Measurements from ENCODE around the gene C1QTNF1.

C1QTNF1 gene

GRCh38 chr17:79080349-79080748 is 56.4 kb downstream of the C1QTNF1 start:
- no peak for DNase-seq (ENCODE audit: low read depth in 2 of 2)

DNA sequence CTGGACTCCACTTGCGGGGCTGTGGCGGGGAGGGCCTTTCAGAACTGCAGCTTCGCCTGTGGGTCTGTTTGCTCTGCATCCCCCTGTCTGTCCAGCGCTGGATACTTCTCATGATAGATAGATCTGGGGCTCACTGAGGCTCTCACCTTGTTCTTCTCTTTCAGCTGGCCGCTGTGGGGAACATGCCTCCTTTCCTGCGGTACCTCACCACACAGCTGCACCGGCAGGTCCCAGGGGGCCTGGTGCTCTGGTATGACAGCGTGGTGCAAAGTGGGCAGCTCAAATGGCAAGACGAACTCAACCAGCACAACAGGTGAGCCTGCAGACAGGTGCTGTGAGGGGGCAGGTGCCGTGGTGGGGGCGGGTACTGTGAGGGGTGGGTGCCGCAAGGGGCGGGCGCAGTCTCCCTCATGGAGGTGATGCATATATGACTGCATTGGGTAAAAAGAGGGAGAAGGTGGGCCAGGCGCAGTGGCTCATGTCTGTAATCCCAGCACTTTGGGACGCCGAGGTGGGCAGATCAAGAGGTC is 56.9 kb downstream of the C1QTNF1 start:
- DNase-seq (ENCODE audit: low read depth in 2 of 2), result no peak

DNA sequence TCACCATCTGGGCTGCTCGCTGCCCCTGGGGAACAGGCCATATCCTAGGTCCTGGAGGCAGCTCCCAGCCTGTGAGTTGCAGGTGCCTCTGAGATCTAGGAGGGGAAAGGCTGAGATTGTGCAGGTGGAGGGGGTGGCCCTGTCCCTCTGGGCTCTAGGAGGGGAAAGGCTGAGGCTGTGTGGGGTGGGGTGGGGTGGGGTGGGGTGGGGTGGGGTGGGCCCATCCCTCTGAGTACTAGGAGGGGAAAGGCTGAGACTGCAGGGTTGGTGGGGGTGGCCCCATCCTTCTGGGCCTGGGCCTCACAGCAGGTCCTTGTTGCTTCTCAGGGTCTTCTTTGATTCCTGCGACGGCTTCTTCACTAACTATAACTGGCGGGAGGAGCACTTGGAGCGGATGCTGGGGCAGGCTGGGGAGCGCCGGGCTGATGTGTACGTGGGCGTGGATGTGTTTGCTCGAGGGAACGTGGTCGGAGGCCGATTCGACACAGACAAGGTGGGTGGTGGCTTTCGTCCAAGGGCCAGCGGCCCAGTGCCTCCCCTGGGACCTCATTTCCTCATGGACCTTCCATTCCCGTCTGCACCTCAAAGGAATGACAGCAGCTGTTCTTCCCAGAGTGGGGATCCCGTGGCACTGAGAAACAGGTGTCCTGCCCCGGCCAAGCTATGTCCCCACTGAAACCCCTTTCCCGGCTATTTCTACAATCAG is 57.8 kb downstream of the C1QTNF1 start:
- no peak for DNase-seq (ENCODE audit: low read depth in 2 of 2)

DNA sequence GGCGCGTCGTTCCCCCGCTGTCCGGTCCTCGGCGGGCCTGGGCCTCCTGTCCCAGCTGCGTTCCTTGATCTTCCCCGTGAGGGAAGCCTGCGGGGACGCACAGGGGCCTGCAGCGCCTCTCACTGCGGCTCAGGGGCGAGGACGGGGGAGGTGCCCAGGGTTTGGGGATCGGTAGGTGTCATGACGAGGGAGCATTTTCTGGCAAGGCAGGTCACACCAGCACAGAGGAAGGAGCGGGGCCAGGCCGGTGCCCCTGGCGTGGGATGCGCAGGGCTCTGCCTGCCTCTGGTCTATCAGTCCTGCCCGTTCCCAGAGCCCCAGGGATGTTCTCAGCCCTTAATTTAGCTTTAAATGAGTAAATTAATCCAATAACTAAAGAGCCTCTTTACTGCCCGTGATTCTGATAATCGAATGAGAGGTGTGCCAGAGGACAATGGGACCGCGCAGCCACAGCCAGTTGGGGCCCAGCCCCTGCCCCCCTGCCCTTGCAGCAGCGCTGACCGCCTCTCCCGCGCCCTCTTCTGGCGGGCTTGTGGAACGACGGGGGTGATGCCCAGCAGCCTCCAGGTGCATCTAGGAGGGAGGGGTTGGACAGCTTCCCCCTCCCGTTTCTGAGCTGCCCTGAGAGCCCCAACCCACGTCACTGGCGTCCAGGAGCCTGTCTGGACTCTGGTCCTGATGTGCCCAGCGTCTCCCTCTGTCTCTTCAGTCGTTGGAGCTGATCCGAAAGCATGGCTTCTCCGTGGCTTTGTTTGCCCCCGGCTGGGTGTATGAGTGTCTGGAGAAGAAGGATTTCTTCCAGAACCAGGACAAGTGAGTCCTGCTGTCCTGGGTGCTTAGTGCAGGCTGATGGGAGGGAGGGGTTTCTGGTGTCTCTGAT is 58.6 kb downstream of the C1QTNF1 start:
- DNase-seq (ENCODE audit: low read depth in 2 of 2), result peak; percentile 22 to 25

DNA sequence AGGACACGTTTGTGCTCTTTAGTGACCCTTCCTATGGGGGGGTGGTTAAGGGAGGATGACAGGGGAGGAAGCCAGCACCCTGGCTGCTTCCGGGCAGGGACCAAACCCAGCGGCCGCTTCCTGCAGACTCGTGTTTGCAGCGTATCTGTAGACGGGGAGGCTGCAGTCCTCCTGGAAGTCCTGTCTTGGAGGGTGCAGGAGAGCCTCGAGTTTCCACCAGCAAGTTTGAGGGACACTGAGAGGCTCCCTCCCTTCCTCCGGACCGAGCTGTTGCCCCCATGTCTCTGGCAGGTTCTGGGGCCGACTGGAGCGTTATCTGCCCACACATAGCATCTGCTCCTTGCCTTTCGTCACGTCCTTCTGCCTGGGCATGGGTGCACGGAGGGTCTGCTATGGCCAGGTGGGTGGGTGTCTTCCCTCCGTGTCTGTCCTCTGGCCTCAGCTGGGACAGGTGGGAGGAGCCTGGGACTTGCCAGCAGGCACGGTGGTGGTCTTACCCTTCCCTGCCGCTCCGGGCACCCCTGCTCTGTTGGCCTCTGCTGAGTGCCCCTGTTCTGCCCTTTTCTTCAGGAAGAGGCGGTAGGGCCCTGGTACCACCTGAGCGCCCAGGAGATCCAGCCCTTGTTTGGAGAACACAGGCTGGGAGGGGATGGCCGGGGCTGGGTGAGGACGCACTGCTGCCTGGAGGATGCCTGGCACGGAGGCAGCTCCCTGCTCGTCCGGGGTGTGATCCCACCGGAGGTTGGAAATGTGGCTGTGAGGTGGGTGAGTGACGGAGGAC is 59.4 kb downstream of the C1QTNF1 start:
- no peak for DNase-seq (ENCODE audit: low read depth in 2 of 2)

DNA sequence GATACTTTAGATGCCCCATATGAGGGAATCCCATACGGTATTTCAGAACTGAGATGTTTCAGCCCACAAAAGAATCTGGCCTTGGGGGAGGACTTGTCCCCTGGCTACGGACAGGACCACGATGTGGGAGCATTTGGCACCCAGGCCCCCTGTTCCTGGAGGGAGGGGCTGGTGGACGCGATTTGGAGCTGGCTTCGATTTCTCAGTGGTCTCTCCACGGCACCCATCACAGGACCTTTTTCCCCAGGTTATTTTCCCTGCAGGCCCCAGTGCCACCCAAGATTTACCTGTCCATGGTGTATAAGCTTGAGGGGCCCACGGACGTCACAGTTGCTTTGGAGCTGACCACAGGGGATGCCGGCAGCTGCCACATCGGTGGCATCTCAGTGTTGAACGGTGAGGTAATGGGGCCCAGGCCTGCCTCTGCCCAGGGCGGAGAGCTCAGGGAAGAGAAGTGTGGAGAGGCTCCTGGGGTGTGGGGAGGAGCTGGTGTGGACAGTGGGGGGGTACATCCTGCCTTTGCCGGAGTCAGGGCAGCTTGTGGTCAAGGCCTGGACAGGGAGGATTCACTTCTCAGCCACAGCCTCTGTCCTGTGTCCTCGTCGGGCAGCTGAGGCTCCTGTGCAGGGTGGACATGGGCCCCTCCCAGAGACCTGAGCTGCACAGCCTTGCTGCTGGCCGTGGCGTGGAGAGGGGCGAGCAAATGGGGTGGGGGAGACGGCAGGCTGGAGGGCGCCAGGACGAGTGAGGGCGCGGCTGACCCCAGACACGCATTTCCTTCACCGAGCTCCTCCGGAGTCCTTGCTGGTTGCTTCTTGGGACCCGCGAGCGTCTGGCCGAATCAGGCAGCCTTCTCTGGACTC is 60.6 kb downstream of the C1QTNF1 start:
- DNase-seq (ENCODE audit: low read depth in 2 of 2), result no peak

GRCh38 chr17:79085154-79085920 is 61.4 kb downstream of the C1QTNF1 start:
- no peak for DNase-seq (ENCODE audit: low read depth in 2 of 2)

DNA sequence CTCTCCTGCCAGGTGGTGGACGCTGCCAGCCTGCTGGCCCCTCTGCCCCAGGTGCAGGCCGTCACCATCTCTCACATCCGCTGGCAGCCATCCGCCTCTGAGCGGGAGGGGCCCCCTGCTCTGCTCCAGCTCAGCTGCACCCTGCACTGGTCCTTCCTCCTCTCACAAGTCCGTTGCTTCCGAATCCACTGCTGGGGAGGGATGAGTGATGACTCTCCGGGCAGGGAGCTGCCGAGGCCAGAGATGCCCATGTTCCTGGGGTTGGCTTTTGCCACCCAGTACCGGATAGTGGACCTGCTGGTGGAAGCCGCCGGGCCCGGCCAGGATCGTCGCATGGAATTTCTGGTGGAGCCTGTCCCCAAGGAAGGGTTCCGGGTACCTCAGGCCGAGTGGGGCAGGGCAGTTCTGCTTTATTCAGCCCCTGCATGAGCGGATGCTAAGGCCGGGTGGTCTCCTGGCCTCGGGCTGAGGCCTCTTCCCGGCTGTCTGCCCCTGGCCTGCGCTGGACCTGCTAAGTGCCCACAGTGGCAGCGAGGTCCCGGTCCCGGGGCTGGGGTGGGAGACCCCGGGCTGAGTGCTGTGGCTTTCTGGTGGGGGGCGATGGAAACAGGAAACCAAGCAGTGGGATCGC is 62.1 kb downstream of the C1QTNF1 start:
- DNase-seq (ENCODE audit: low read depth in 2 of 2), result no peak

GRCh38 chr17:79086609-79087427 is 62.8 kb downstream of the C1QTNF1 start:
- DNase-seq (ENCODE audit: low read depth in 2 of 2), result no peak

GRCh38 chr17:79087428-79088143 is 63.6 kb downstream of the C1QTNF1 start:
- DNase-seq (ENCODE audit: low read depth in 2 of 2), result peak; percentile 41 to 70

DNA sequence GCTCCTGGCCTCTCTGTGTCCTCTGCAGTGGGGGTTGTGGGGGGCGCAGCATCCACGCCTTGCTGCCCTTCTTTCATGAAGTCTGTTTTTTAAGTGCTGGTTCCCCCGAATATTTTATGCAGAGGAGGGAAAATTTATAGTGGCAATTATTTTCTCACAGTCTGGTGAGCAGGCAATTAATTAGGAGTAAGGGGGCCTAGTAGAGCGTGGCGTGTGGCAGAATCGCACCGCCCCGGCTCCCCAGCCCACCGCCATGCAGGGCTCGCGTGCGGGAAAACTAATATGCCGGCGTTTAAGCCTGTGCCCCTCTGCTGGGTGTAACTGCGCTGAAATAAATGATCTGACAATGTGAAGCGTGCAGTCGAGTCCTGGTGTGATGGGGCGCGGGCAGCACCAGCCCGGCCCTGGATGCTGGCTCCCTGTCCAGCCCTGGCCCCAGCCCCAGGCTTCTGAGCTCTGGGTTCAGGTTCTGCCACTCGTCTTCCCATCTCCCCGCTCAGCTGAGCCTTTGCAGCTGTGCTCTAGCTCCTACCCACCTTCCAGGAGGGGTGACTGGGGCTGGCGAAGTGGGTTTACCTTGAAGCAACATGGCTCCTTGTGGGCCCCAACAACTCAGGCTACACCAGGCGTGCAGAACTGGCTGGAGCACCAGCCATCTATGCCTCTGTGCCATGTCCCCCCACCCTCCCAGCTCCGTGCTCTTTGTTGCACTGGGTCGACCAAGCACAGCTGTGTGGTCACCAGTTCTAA is 64.5 kb downstream of the C1QTNF1 start:
- no peak for DNase-seq (ENCODE audit: low read depth in 2 of 2)

DNA sequence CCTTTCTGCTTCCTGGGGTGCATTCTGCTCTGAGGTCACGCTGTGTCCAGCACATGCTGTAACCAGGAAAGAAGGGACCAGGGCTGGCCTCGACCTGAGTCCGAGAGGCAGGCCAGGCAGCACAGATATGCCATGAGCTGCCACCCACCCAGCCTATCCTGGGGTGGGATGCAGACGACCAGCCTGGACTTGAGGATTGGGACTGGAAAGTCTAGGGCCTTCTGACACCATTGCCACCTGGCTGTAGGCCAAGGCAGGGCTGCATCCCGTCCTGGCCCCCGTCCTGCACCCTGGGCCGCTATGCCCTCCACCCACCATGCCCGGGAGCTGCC is 65.0 kb downstream of the C1QTNF1 start:
- DNase-seq (ENCODE audit: low read depth in 2 of 2), result no peak

GRCh38 chr17:79089720-79090442 is 65.9 kb downstream of the C1QTNF1 start:
- DNase-seq (ENCODE audit: low read depth in 2 of 2), result no peak

DNA sequence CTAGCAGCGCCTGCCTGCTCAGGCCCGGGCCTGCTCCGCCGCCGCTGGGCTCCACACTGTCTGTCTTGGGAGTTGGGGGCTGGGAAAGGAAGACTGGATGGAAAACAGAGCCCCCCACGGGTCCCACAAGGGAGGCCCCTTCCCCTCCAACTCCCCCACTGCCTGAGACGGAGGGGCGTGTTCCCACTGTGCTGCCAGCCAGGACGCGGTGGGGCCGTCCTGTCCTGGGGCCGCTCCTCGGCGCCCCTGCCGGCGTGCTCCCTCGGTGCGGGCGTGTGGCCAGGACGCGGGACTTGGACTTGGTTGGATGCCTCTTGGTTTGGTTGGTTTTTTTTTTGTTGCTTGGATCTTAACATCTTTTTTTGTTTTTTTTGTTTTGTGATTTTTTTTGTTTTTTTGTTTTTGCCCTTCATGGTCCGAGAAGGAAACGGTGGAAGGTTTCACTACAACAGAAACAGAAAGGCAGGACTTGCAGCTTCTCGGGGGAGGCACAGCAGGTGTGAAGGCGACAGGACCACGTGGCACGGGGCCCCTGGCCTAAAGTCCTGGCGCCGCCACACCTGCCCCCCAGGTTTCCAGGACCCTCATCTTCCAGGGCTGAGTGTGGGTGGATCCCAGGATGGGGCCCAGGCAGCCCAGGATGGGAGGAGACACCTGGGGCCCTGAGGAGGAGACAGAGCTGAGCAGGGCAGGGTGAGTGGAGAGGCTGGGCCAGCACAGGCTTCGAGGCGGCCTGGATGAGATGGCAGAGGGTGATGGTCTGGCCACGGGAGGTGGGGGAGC is 66.7 kb downstream of the C1QTNF1 start:
- DNase-seq (ENCODE audit: low read depth in 2 of 2), result no peak

GRCh38 chr17:79091226-79091670 is 67.3 kb downstream of the C1QTNF1 start:
- no peak for DNase-seq (ENCODE audit: low read depth in 2 of 2)

DNA sequence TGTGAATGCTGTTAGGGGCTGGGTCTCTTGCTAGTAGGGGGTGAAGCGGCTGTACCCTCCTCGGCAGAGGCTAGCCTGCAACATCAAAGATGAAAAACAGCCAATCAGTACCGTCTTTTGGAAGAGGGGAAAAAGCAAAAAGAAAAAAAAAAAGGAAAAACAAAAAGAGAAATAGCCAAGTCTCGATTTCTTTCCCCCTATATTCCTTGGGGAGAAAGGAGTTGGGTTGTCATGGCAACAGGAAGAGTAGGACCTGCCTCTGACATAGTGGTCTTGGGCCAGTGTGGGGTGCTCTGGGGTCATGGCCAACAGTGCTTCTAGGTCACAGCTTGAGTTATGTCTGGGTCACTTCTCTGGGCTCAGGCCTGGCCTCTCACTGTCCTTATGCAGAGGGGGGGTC is 68.6 kb downstream of the C1QTNF1 start:
- DNase-seq (ENCODE audit: low read depth in 2 of 2), result no peak

Measured in activated CD4-positive, alpha-beta T cell treated with anti-CD3 and anti-CD28 coated beads for 24 hours (primary cell).